Omental fat pad (tissue), 4 donors: ENCODE results near the gene BRD2. TPM values are rescaled to one million over a fixed set of nuclear protein-coding genes. Genes with fewer than 3 reads are reported as not detected.
A peak's percentile ranks its signal among the peaks of the same experiment; 100 is the strongest.

ENCODE experiments used
- ATAC-seq: fragments of 150-250 bp; one replicate; pipeline ENCODE4 v1.9.1; 2016; ENCODE audit warnings: mild to moderate bottlenecking, moderate library complexity; ENCODE audit not compliant: low FRiP score
- DNase-seq: peaks from one replicate; pipeline ENCODE4 v3.0.0-alpha.2; 2019; ENCODE audit warnings: low spot score
- CTCF ChIP-seq, 3 donors: fragments of 450-650 bp; IDR thresholded peaks; one replicate each; pipeline ENCODE4 v1.5.1; 2016 to 2017; ENCODE audit warnings: antibody characterized with exemption in 3 of 3, mild to moderate bottlenecking in 3 of 3, moderate library complexity in 2 of 3
- total RNA-seq, 4 donors: library from RNA; depleted of rRNA; stranded (reverse); fragments of >200 nt; gene quantifications; one replicate each; pipeline ENCODE4 v1.1.0, GENCODE V29; 2016

Gene BRD2
- total RNA-seq, 4 donors from 2014 or later, result 133 to 257 (median 154) TPM

GRCh38 chr6:33029328-33030184 lies 61.2 kb downstream of the BRD2 start:
- peak; percentile 54 for ATAC-seq
- TF ChIP-seq CTCF (IDR thresholded peaks at IDR 0.05), result no peak
- DNase-seq, result no peak

GRCh38 chr6:33030245-33030644 lies 61.9 kb downstream of the BRD2 start:
- no peak for TF ChIP-seq CTCF (IDR thresholded peaks at IDR 0.05)
- ATAC-seq (no peak), DNase-seq (no peak)

Other genes with a start within 250 kb of the BRD2 start
- 1 to 10 TPM in 1 of 4 donors, under 1 TPM in 2, not detected in 1; 0.56 to 2.4 (median 0.96) TPM for gene HLA-DQA2, start 227.2 kb upstream of the BRD2 start, total RNA-seq
- gene HLA-DQB2, start 205.1 kb upstream of the BRD2 start, total RNA-seq, result 1 to 10 TPM in 2 of 4 donors, under 1 TPM in 1, not detected in 1; 0.96 to 7.4 (median 2.6) TPM
- gene HLA-DOB, start 151.6 kb upstream of the BRD2 start, total RNA-seq, result 1 to 10 TPM in 2 of 4 donors, under 1 TPM in 1, not detected in 1; 0.56 to 2.8 (median 1.6) TPM
- gene TAP2, start 129.9 kb upstream of the BRD2 start, total RNA-seq, result 10 to 100 TPM; 10.1 to 54.5 (median 20.0) TPM
- gene PSMB8, start 124.5 kb upstream of the BRD2 start, total RNA-seq, result 10 to 100 TPM; 38.5 to 71.2 (median 42.3) TPM
- 100 to 1,000 TPM in 1 of 4 donors, 10 to 100 TPM in 3; 30.5 to 128 (median 55.6) TPM for gene TAP1, start 114.9 kb upstream of the BRD2 start, total RNA-seq
- gene PSMB9, start 114.4 kb upstream of the BRD2 start, total RNA-seq, result 10 to 100 TPM; 22.2 to 84.2 (median 23.8) TPM
- gene HLA-DMB, start 27.6 kb upstream of the BRD2 start, total RNA-seq, result 10 to 100 TPM; 18.4 to 79.6 (median 35.0) TPM
- gene HLA-DMA, start 15.5 kb upstream of the BRD2 start, total RNA-seq, result 10 to 100 TPM; 27.6 to 81.7 (median 55.7) TPM
- gene HLA-DOA, start 41.0 kb downstream of the BRD2 start, total RNA-seq, result 10 to 100 TPM in 2 of 4 donors, 1 to 10 TPM in 2; 1.0 to 20.8 (median 6.8) TPM
- gene HLA-DPA1, start 105.1 kb downstream of the BRD2 start, total RNA-seq, result 100 to 1,000 TPM in 3 of 4 donors, 10 to 100 TPM in 1; 20.4 to 211 (median 137) TPM
- 100 to 1,000 TPM in 3 of 4 donors, 10 to 100 TPM in 1; 29.2 to 120 (median 101) TPM for gene HLA-DPB1, start 107.4 kb downstream of the BRD2 start, total RNA-seq
- gene COL11A2, start 223.9 kb downstream of the BRD2 start, total RNA-seq, result 1 to 10 TPM in 1 of 4 donors, under 1 TPM in 3; 0.13 to 1.3 (median 0.53) TPM
- gene RXRB, start 232.1 kb downstream of the BRD2 start, total RNA-seq, result 10 to 100 TPM; 19.9 to 35.9 (median 22.7) TPM
- 10 to 100 TPM; 57.5 to 82.8 (median 70.1) TPM for gene SLC39A7, start 232.3 kb downstream of the BRD2 start, total RNA-seq
- gene HSD17B8, start 236.1 kb downstream of the BRD2 start, total RNA-seq, result 10 to 100 TPM in 2 of 4 donors, 1 to 10 TPM in 2; 6.9 to 13.6 (median 11.0) TPM
- 10 to 100 TPM; 13.1 to 20.1 (median 15.7) TPM for gene RING1, start 239.9 kb downstream of the BRD2 start, total RNA-seq